GM23338 (cell line): Measurements from ENCODE around the gene NT5C1A.
A peak's percentile ranks its signal among the peaks of the same experiment; 100 is the strongest.

Experiments used
- EZH2 ChIP-seq: fragments of 200-600 bp; sonication (generic); IDR thresholded peaks from one replicate; pipeline ENCODE4 v1.8.0; 2017; ENCODE audit warnings: antibody characterized with exemption, mild to moderate bottlenecking, low read depth; ENCODE audit not compliant: unreplicated experiment
- EZH2phosphoT487 ChIP-seq: fragments of 200-600 bp; sonication (generic); IDR thresholded peaks from one replicate; pipeline ENCODE4 v1.8.1; 2018; ENCODE audit warnings: antibody characterized with exemption; ENCODE audit not compliant: unreplicated experiment
- JUNB ChIP-seq: IDR thresholded peaks from one replicate; pipeline ENCODE4 v1.6.1; 2016; ENCODE audit warnings: antibody characterized with exemption; ENCODE audit not compliant: unreplicated experiment
- POLR2AphosphoS5 ChIP-seq: IDR thresholded peaks from 2 replicates; pipeline ENCODE4 v1.6.1; 2016; ENCODE audit warnings: antibody characterized with exemption, low read depth
- STAT1 ChIP-seq: IDR thresholded peaks from one replicate; pipeline ENCODE4 v1.6.1; 2016; ENCODE audit warnings: antibody characterized with exemption; ENCODE audit not compliant: unreplicated experiment
- TF ChIP-seq, protein P1 (sequence below): IDR thresholded peaks from 2 replicates; pipeline ENCODE4 v1.6.1; 2016; ENCODE audit warnings: antibody characterized with exemption
- TF ChIP-seq, protein P2 (sequence below), 2 experiments: fragments of 200-600 bp in 1 of 2; sonication (generic) in 1 of 2; conservative IDR thresholded peaks; 2 replicates each; pipeline versions ENCODE4 v1.5.1 to v1.6.1; 2016 to 2017; ENCODE audit warnings: antibody characterized with exemption in 2 of 2, low read depth in 2 of 2, mild to moderate bottlenecking in 2 of 2, moderate library complexity in 1 of 2
- TF ChIP-seq, protein P3 (sequence below): IDR thresholded peaks from one replicate; pipeline ENCODE4 v1.6.1; 2018; ENCODE audit warnings: antibody characterized with exemption; ENCODE audit not compliant: unreplicated experiment

DNA sequence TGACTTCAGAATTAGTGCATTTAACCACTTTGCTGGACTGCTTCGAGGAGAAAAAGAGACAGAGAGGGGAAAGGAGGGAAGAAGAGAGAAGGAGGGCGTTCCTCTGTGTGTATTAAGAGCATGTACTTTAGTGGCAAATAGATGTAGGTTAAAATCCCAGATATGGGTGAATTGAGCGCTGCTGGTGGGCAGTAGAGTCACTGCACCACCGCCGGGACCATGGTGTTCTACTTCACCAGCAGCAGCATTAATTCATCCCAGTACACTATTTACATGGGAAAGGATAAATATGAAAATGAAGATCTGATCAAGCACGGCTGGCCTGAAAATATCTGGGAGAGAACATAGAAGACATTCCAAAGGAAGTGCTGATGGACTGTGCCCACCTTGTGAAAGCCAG is 45.9 kb upstream of the NT5C1A start:
- TF ChIP-seq, protein P1, sequence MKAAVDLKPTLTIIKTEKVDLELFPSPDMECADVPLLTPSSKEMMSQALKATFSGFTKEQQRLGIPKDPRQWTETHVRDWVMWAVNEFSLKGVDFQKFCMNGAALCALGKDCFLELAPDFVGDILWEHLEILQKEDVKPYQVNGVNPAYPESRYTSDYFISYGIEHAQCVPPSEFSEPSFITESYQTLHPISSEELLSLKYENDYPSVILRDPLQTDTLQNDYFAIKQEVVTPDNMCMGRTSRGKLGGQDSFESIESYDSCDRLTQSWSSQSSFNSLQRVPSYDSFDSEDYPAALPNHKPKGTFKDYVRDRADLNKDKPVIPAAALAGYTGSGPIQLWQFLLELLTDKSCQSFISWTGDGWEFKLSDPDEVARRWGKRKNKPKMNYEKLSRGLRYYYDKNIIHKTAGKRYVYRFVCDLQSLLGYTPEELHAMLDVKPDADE, result no peak
- TF ChIP-seq, protein P2, sequence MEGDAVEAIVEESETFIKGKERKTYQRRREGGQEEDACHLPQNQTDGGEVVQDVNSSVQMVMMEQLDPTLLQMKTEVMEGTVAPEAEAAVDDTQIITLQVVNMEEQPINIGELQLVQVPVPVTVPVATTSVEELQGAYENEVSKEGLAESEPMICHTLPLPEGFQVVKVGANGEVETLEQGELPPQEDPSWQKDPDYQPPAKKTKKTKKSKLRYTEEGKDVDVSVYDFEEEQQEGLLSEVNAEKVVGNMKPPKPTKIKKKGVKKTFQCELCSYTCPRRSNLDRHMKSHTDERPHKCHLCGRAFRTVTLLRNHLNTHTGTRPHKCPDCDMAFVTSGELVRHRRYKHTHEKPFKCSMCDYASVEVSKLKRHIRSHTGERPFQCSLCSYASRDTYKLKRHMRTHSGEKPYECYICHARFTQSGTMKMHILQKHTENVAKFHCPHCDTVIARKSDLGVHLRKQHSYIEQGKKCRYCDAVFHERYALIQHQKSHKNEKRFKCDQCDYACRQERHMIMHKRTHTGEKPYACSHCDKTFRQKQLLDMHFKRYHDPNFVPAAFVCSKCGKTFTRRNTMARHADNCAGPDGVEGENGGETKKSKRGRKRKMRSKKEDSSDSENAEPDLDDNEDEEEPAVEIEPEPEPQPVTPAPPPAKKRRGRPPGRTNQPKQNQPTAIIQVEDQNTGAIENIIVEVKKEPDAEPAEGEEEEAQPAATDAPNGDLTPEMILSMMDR (conservative IDR thresholded peaks at IDR 0.05; ENCODE audit: low read depth in 2 of 2), result peak in 1 of 2 experiments; percentile 15; a peak in 2 of 4 replicates
- TF ChIP-seq JUNB, result no peak
- no peak for TF ChIP-seq POLR2AphosphoS5
- TF ChIP-seq EZH2, result peak; percentile 49
- no peak for TF ChIP-seq STAT1
- TF ChIP-seq, protein P3, sequence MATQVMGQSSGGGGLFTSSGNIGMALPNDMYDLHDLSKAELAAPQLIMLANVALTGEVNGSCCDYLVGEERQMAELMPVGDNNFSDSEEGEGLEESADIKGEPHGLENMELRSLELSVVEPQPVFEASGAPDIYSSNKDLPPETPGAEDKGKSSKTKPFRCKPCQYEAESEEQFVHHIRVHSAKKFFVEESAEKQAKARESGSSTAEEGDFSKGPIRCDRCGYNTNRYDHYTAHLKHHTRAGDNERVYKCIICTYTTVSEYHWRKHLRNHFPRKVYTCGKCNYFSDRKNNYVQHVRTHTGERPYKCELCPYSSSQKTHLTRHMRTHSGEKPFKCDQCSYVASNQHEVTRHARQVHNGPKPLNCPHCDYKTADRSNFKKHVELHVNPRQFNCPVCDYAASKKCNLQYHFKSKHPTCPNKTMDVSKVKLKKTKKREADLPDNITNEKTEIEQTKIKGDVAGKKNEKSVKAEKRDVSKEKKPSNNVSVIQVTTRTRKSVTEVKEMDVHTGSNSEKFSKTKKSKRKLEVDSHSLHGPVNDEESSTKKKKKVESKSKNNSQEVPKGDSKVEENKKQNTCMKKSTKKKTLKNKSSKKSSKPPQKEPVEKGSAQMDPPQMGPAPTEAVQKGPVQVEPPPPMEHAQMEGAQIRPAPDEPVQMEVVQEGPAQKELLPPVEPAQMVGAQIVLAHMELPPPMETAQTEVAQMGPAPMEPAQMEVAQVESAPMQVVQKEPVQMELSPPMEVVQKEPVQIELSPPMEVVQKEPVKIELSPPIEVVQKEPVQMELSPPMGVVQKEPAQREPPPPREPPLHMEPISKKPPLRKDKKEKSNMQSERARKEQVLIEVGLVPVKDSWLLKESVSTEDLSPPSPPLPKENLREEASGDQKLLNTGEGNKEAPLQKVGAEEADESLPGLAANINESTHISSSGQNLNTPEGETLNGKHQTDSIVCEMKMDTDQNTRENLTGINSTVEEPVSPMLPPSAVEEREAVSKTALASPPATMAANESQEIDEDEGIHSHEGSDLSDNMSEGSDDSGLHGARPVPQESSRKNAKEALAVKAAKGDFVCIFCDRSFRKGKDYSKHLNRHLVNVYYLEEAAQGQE, result no peak
- TF ChIP-seq EZH2phosphoT487, result no peak
